Non-pigmented ciliary epithelial cell (primary cell): ENCODE measurements around the gene SLC9A9.
A peak's percentile ranks its signal among the peaks of the same experiment; 100 is the strongest.
"Not testable (repeated sequence)": the region's sequence is repeated elsewhere in the genome, so short reads cannot be mapped to it uniquely, and the experiment has no call there.

Experiments
- DNase-seq: peaks from one replicate; pipeline ENCODE4 v3.0.0-alpha.2; 2010; ENCODE audit warnings: low read depth

SLC9A9 gene

DNA sequence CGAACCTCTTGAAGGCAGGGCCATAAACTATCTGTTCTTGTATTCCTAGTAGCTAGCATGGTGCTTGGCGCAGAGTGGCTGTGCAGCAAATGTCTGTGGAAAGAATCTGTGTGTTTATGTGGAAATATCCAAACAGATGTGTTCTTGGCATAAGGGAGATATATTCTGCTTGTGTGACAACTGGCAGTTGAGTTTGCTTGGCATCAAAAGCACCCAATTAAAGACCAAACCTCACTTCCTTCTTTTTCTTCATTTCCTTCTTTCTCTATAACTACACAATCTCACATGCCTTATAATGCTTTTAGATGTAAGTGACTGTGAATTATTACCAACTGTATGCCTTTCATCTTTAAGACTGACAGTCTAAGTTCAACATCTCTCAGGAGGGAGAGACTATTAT is 296.5 kb downstream of the SLC9A9 start:
- no peak for DNase-seq

DNA sequence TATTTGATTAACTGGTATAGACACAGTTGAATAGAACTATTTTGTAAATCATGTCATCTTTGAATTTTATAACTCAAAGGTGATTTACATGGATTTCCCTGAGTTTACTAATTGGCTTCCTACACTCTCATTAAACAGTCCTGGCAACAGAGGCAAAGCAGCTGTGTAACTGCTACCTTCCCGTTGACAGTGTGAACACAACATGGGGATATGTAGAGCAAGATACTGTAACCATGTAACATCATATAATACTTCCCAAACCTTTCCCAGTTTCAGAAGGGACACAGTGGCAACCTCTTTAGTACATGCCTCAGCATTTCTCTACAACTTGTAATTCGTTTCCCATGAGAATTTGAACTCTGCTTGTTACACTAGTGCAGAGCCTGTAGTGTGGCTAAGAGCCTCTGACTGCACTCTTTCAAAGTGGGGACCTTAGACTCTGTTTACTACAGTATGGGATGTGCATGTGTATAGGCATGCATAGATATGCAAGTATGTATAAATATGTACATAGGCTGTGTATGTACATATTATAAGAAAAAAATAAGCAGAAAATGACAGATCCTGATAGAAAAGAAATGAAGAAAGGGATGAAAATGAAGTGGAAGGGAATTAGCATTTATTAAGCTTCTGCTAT is 299.3 kb downstream of the SLC9A9 start:
- no peak for DNase-seq

DNA sequence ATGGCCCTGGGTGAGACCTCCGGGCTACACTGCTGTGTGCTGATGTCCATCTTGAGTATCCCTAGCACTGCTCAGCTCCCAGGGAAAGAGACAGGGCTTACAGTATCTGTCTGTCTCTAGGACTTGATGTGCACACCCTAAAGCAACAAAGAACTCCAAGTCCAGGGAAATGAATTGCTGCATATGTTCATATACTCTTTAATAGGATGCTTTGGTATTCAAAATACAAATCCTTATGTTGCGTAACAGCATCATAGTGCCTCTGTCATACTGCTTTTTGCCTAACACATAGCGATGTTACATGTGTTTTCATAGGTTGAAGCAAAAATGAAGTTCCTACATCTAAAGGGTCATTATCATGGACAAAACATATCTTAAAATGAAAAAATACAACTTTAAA is 299.9 kb downstream of the SLC9A9 start:
- DNase-seq = no peak

- no peak for DNase-seq
Measured at GRCh38 chr3:143538577-143538981, 309.7 kb downstream of the SLC9A9 start.

DNA sequence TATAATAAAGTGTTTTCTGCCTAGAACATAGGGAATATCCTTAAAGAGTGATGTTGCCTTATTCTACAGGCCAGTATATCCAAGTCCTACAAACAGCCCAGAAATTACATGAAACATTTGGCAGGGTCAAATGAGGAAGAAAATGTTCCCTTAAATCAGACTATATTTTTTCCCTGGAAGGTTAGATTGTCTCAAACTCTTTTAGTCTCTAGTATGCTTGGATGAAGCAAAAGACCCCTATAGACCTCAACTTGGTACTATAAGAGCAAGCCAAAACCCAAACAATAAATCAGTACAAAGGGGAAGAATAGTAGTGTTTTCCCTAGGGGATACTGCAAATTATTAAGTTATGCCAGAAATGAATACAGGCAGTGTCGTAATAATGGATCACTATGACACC is 310.2 kb downstream of the SLC9A9 start:
- no peak for DNase-seq

DNA sequence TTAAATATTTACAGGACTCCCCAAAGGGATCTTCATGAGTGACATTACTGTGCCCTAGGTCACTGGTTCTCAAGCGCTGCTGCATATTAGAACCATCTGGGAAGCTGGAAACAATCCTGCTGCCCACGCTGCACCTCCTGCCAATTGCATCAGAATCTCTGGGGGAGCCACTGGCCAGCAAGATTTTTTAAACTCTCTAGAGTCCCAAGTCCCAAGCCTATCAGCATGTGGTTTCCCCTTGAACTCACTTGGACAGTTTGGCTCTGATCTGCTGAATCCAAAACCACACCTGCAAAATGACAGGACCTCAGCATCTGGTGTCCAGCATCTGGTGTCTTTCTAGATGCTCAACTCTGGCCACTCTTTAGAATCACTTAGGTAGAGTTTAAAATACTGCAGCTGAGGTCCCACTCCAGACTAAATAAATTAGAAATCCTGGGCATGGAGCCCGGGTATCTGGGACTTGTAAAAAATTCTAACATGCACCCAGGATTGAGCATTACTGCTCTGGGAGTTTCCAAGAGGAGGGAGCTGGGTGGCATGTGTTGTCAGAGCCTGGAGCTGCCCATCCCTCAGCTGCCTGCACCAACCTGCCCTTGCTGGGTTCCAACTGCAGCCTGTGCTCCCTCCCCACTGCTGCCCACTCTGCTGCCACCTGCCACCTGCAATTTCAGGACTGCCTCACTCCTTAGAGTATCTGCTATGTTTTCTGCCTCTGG is 311.3 kb downstream of the SLC9A9 start:
- no peak for DNase-seq

DNA sequence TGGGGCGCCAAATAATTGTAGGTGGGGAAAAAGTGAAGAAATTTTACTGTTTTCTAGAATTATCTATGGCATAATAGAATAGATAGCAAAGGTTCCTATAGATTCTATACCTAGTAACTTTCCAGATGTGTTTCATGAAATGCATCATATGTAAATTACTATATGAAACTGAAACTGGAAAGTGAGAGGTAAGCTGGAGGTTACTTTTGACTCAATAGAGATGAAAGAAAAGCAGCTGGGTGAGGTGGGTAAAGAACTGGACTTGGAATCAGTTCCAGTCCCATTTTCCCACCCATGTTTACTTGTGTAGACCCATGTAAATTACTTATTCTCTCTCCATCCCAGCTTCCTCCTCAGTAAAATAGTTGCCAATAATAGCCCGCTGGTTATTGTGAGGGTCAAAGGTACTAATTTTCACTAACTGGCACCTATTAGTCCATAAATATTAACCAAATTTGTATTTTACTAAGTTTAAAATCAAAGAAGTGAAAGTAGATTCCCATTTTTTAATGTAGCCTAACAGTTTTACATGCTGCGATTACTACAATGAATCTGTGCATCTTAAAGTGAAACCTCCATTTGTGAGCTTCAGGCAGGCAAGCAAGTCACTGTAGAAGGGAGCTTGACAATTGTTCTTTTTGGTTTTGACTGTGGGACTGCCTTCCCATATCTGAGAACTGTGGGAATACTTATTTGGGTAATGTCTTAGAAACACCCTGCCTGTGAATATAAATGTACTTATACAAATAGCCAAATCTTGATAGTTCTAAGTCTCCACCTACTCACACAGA is 312.1 kb downstream of the SLC9A9 start:
- no peak for DNase-seq

DNA sequence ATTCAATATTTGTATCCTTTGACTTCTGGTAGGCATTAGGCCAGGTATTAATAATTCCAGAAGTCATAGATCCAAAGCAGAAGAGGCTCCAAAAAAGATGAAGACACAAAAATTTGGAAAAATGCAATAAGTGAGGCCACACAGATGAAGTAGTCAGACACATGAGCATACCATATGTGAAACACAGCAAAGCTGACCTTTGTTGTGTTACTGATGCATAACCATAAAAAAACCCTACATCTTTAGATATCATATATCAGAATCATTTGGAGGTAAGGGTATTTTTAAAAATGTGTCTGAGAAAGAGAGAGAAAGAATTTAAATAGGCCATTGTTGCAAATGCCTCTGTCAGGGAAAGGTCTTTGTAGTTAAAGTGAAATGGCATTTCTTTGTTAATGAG is 314.9 kb downstream of the SLC9A9 start:
- no peak for DNase-seq

DNA sequence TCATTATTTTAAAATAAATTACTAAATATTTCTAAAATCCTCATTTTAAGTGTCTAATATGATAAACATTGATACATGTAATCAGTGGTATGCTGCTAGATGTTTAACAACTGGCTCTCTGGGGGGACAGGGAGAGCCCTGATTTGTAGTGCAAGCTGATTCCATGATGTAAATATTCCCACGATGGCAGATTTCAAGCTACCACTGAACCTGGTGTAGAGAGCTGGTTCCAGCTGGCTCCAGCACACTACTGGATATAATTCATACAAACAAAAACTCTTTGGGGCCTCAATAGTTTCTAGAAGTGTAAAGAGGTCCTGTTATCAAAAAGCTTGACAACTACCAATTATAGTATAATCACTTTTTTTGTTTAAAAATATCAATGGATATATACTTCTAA is 316.2 kb downstream of the SLC9A9 start:
- no peak for DNase-seq

GRCh38 chr3:143531101-143531500 is 317.2 kb downstream of the SLC9A9 start:
- DNase-seq = no peak

DNA sequence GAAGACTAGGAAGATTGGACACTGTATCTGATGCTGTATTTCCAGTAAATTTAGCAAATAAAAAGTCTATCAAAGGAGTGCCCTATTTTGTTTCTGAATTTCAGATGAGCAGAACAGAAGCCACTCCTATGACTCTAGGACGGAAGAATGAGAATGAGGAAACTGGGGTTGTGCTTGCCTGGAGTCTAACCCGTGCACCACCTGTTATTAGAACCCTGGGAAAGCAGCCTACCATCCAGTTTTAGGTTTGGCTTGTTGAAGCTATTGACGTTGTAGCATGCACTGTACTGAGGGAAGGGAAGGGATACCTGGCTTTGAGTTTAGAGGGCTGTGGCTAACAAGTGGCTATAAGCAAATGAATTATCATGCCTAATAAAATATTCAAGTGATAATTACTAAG is 318.5 kb downstream of the SLC9A9 start:
- DNase-seq = no peak

- no peak for DNase-seq
Measured at GRCh38 chr3:143529018-143529478, 319.2 kb downstream of the SLC9A9 start.

DNA sequence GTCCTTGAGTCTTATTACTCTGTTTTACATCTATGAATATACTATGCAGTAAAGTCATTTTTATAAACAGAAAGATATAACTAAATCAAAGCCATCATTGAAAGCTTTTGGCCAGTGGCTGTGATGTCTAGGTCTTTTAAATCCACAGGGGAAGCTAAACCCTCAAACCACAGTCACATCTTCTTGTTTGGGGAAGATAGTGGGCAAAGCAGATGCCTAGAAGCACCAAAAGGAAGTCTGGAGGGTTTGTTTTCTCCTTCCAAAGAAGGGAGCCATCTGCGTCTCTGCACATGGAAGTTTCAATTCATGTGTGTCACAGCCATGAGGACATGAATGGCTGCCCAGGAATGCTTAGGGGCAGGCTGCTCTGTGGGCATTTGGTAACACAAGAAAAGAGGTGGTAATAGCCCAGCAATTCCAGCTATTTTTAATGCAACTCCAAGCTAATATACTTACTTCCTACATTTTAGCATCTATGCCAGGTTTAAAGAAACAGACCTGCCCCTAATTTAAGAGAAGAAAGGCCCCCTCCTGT is 322.2 kb downstream of the SLC9A9 start:
- DNase-seq = no peak

- DNase-seq = peak; percentile 52
Measured at GRCh38 chr3:143525408-143525807, 322.9 kb downstream of the SLC9A9 start.

DNA sequence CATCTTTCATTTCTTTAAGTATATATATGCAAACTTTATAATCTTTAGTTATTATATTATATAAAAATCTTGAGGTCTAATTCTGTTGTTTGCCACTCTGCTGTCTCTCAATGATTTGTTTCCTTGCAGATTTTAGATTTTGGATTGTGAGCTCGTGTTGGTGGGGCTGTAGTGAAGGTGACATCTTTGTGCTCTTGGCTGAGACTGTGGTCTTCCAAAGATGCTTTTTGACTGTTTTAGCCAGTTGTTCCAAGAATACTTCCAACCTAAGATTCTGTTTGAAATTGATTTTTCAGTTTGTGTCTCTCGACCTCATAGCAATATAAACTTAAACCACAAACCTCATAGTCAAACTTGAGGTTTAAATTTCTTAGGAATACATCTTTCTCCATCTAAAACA is 326.5 kb downstream of the SLC9A9 start:
- no peak for DNase-seq

DNA sequence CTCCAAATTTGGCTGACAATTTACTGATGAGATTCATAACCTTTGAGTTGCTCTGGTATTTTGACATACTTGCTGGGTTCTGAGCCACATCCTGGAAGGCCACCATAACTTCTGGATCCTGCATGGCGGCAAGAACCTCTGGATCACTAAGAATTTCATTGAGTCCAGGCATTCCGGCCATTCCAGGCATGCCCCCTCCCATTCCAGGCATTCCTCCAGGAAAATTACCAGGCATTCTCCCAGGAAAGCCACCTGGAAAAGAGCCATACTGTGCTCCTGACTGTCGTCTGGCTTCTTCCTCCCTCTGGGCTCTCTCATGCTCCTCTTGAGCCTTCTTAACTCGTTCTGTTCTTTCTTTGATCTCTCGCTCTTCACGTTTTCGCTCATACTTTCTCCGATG is 331.1 kb downstream of the SLC9A9 start:
- not testable (repeated sequence) for DNase-seq

- no peak for DNase-seq
Measured at GRCh38 chr3:143514874-143515273, 333.4 kb downstream of the SLC9A9 start.

- DNase-seq = no peak
Measured at GRCh38 chr3:143514109-143514508, 334.2 kb downstream of the SLC9A9 start.

- no peak for DNase-seq
Measured at GRCh38 chr3:143511174-143511879, 336.9 kb downstream of the SLC9A9 start.

GRCh38 chr3:143510601-143511000 is 337.7 kb downstream of the SLC9A9 start:
- DNase-seq = no peak

DNA sequence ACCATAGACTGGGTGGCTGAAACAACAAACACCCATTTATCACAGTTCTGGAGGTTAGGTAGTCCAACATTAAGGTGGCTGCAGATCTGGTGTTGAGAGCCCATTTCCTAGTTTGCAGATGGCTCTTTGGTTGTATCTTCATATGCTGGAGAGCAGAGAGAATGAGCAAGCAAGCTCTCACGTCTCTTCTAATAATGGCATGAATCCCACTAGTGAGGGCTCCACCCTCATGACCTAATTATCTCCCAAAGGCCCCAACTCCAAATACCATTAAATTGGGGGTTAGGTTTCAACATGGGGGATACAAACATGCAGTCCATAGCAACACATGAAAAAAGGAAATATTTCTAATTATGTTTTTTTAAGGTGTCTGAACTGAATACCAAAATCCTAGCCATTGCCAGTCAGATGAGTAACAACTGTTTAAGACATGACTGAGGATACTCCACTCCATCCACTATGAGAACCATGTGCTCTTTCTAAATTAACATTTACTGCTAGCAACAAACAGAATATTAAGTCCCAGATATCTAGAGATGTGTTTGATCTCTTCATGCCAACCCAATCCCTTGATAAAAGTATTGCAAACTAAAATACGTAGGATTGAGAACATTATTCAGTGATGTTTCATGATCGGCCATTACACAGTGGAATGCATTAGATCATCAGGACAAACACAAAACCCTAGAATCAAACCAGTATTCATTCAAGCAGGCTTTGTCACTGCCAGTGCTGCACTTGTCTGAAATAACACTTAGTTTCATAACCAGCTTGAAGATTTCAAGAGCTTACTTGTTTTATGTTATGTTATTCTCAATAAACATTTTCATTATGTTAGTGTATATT is 340.3 kb downstream of the SLC9A9 start:
- peak; percentile 82 for DNase-seq
